HepG2 (cell line): ENCODE measurements around the gene AHCYL2. TPM values are rescaled to one million over a fixed set of nuclear protein-coding genes. Genes with fewer than 3 reads are reported as not detected.

Experiments
- ATAC-seq: fragments of 200-7000 bp; cut with Tn5 transposase; 3 replicates; pipeline ENCODE4 v1.9.1; 2020; ENCODE audit warnings: mild to moderate bottlenecking, moderate library complexity
- BruUV-seq: library from RNA; stranded (reverse); fragments of 400-500 nt; replicated peaks from 2 replicates; lab custom pipeline; 2021; lab: Mats Ljungman, UMichigan
- CTCF ChIA-PET: fragments of 300-600 bp; formaldehyde crosslinking; extraction: SDS; loops from one replicate; lab custom pipeline; 2021; ENCODE audit warnings: low total read pairs, inconsistent platforms, low intra/inter-chr PET ratio; lab: Yijun Ruan, JAX
- POLR2A ChIA-PET: fragments of 350-600 bp; sonication (Branson Sonifier 250); formaldehyde crosslinking; loops from one replicate; lab custom pipeline; 2020; ENCODE audit warnings: antibody characterized with exemption, inconsistent platforms; lab: Yijun Ruan, JAX
- DNase-seq: peaks from one replicate; pipeline ENCODE4 v3.0.0-alpha.2; 2015; ENCODE audit warnings: low spot score
- FAIRE-seq: peaks from 3 replicates; lab custom pipeline; 2011; peaks lifted over from hg19 to GRCh38; lab: Jason Lieb, UNC
- H2AFZ ChIP-seq: one replicate; pipeline ENCODE4 v1.6.1; 2011; ENCODE audit warnings: low read length, inconsistent platforms
- H3K27ac ChIP-seq: fragments of 300-600 bp; 3 replicates; pipeline ENCODE4 v1.8.0; 2011; ENCODE audit warnings: mixed run types, mild to moderate bottlenecking, mixed read lengths, low read length, inconsistent platforms; ENCODE audit not compliant: insufficient read depth; ENCODE audit errors: extremely low read length
- H3K27me3 ChIP-seq, 2 experiments: fragments of 200-600 bp in 1 of 2; 2 replicates in 1 of 2; 3 replicates in 1 of 2; pipeline versions ENCODE4 v1.6.0 to v1.8.0; 2011; ENCODE audit warnings: low read length in 2 of 2, mild to moderate bottlenecking in 2 of 2, moderate library complexity in 2 of 2, inconsistent platforms in 1 of 2; ENCODE audit not compliant: insufficient read depth in 2 of 2, control insufficient read depth in 1 of 2
- H3K36me3 ChIP-seq, 2 experiments: fragments of 200-600 bp in 1 of 2; replicated peaks in 1 of 2; 2 replicates in 1 of 2; 3 replicates in 1 of 2; pipeline versions ENCODE4 v1.5.1 to v1.8.0; 2011; ENCODE audit warnings: low read length in 2 of 2, inconsistent platforms in 1 of 2; ENCODE audit not compliant: insufficient read depth in 2 of 2, control insufficient read depth in 1 of 2
- H3K4me1 ChIP-seq: 2 replicates; pipeline ENCODE4 v1.5.1; 2012; ENCODE audit warnings: low read length, inconsistent platforms; ENCODE audit not compliant: insufficient read depth
- H3K4me2 ChIP-seq: 2 replicates; pipeline ENCODE4 v1.6.0; 2011; ENCODE audit warnings: low read depth, low read length, inconsistent platforms
- H3K4me3 ChIP-seq, 3 experiments: fragments of 200-600 bp in 1 of 3; sonication (generic), shearing (Covaris generic) in 1 of 3; replicated peaks in 1 of 3; 2 replicates each; pipeline ENCODE4 v1.5.1; 2011 to 2016; ENCODE audit warnings: low read length in 3 of 3, inconsistent platforms in 2 of 3, low read depth in 2 of 3, mild to moderate bottlenecking in 2 of 3, control low read depth in 1 of 3, mixed read lengths in 1 of 3; ENCODE audit not compliant: insufficient read depth in 1 of 3
- H3K79me2 ChIP-seq: one replicate; pipeline ENCODE4 v1.6.1; 2011; ENCODE audit warnings: low read length, inconsistent platforms; ENCODE audit not compliant: insufficient read depth
- H3K9ac ChIP-seq: 2 replicates; pipeline ENCODE4 v1.6.0; 2011; ENCODE audit warnings: mild to moderate bottlenecking, low read depth, low read length, inconsistent platforms; ENCODE audit not compliant: insufficient read depth
- H3K9me3 ChIP-seq: 2 replicates; pipeline ENCODE4 v1.5.1; 2012; ENCODE audit warnings: mild to moderate bottlenecking, low read length
- H4K20me1 ChIP-seq: 2 replicates; pipeline ENCODE4 v1.6.0; 2011; ENCODE audit warnings: inconsistent platforms, mild to moderate bottlenecking, low read length, moderate library complexity; ENCODE audit not compliant: insufficient read depth
- DNMT3B ChIP-seq: conservative IDR thresholded peaks from 2 replicates; pipeline ENCODE4 v1.6.1; 2016; ENCODE audit warnings: missing biosample characterization, control low read depth
- HNRNPL ChIP-seq: fragments of 200-400 bp; formaldehyde crosslinking; IDR thresholded peaks from 2 replicates; pipeline ENCODE4 v1.6.1; 2017; ENCODE audit warnings: mild to moderate bottlenecking, low read depth, low read length
- ZNF749 ChIP-seq: sonication (generic); formaldehyde crosslinking; IDR thresholded peaks from 2 replicates; pipeline ENCODE4 v1.8.0; 2022; ENCODE audit warnings: mild to moderate bottlenecking, missing genetic modification reagents, moderate library complexity, borderline replicate concordance
- ZSCAN25 ChIP-seq: sonication (generic); formaldehyde crosslinking; IDR thresholded peaks from 2 replicates; pipeline ENCODE4 v1.8.0; 2022; ENCODE audit warnings: mild to moderate bottlenecking, missing genetic modification reagents
- WGBS: methylation state at CpG from one replicate; pipeline ENCODE4 v1.1.6; 2017; ENCODE audit warnings: low lambda C conversion rate; 5-methylcytosine and 5-hydroxymethylcytosine counted together
- in situ Hi-C: cut with HindIII; loops from 2 replicates; pipeline ENCODE4 v1.10.0; 2017; ENCODE audit warnings: low pct_unique_long_range_greater_than_20kb; ENCODE audit not compliant: extremely low pct_ligation_motif_present
- intact Hi-C: fragments of 100-400 bp; cut with micrococcal nuclease; formaldehyde crosslinking; loops from one replicate; pipeline ENCODE4 v1.10.0; 2022; ENCODE audit not compliant: unreplicated experiment
- polyA plus RNA-seq, 8 experiments: library from polyadenylated mRNA; depleted of rRNA in 3 of 8; stranded (reverse) in 7 of 8; unstranded in 1 of 8; fragments of >200 nt; fragmentation: Illumina TruSeq in 4 of 8; extraction: Trizol in 4 of 8; gene quantifications; 2 replicates each; pipeline versions ENCODE4 v1.2.1 to v1.2.3, GENCODE V29; 2011 to 2016; ENCODE audit warnings: low read depth in 4 of 8, missing spikeins in 1 of 8, mixed read lengths in 1 of 8; ENCODE audit not compliant: insufficient read depth in 1 of 8
- total RNA-seq, 5 experiments: library from RNA; depleted of rRNA; stranded (reverse); fragments of >200 nt; fragmentation: Illumina TruSeq; extraction: Trizol; gene quantifications; 2 replicates each; pipeline ENCODE4 v1.2.3, GENCODE V29; 2016; ENCODE audit warnings: low read depth in 1 of 5
- TF ChIP-seq, protein P1 (sequence below): IDR thresholded peaks from 2 replicates; pipeline ENCODE4 v1.6.1; 2016; ENCODE audit warnings: control low read depth
- TF ChIP-seq, protein P2 (sequence below): sonication (generic); formaldehyde crosslinking; conservative IDR thresholded peaks from 2 replicates; pipeline ENCODE4 v1.8.0; 2022; ENCODE audit warnings: mild to moderate bottlenecking, moderate library complexity, missing genetic modification reagents

AHCYL2 gene
- total and polyA plus RNA-seq, 2 of the 13 experiments (the other 11 are each of a cell fraction or from before 2014, with no cell fraction given) = 9.5 to 14.7 TPM

DNA sequence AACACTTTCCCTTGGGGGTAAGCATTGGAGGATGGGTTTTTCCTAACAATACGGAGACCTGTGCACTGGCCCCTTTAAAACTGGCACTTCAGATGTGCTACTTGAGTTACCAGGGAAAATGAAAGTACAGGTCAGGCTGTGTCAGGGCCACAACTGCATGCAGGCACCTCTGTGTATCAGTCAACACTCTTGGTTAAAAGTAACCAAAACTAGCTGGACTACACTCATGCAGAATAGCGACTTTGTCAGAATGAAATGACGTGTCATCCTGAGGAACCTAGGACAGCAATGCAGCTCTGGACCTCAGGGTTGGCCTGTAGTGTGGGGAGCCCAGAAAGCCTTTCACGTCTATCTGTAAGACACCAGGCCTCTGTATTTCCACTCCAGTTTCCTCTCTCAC, 243.7 kb downstream of the AHCYL2 start:
- in situ Hi-C loops = no loop called here
- FAIRE-seq (no peak), DNase-seq (no peak), ATAC-seq (no peak)
- Histone ChIP-seq H3K4me1 (no peaks in the 10 kb centered on the region), H3K27me3 (no peaks in the 10 kb centered on the region), H3K9me3 (no peaks in the 10 kb centered on the region), H3K27ac (no peak overlapping the region), H3K4me3 (no peak overlapping the region), H3K4me2 (no peak overlapping the region), H4K20me1 (no peaks in the 10 kb centered on the region), H2AFZ (no peak overlapping the region), H3K9ac (no peak overlapping the region), H3K36me3 (peaks cover 0 to 4% of the 10 kb centered on the region in 2 experiments; a peak in 1 of 5 replicates)
- intact Hi-C loops = no loop called here
- 96% methylated on average over 4 of the region's 4 CpGs for WGBS
- CTCF ChIA-PET = no interaction called here
- POLR2A ChIA-PET = no interaction called here
- TF ChIP-seq ZSCAN25 (CRISPR knock-in tag) (no peak), HNRNPL (no peak), ZNF749 (CRISPR knock-in tag) (no peak), DNMT3B (CRISPR knock-in tag) (no peak)
- TF ChIP-seq, protein P1, sequence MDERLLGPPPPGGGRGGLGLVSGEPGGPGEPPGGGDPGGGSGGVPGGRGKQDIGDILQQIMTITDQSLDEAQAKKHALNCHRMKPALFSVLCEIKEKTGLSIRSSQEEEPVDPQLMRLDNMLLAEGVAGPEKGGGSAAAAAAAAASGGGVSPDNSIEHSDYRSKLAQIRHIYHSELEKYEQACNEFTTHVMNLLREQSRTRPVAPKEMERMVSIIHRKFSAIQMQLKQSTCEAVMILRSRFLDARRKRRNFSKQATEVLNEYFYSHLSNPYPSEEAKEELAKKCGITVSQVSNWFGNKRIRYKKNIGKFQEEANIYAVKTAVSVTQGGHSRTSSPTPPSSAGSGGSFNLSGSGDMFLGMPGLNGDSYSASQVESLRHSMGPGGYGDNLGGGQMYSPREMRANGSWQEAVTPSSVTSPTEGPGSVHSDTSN (CRISPR knock-in tag) = no peak
- TF ChIP-seq, protein P2, sequence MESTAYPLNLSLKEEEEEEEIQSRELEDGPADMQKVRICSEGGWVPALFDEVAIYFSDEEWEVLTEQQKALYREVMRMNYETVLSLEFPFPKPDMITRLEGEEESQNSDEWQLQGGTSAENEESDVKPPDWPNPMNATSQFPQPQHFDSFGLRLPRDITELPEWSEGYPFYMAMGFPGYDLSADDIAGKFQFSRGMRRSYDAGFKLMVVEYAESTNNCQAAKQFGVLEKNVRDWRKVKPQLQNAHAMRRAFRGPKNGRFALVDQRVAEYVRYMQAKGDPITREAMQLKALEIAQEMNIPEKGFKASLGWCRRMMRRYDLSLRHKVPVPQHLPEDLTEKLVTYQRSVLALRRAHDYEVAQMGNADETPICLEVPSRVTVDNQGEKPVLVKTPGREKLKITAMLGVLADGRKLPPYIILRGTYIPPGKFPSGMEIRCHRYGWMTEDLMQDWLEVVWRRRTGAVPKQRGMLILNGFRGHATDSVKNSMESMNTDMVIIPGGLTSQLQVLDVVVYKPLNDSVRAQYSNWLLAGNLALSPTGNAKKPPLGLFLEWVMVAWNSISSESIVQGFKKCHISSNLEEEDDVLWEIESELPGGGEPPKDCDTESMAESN = no peak
- TF ChIP-seq, all 625 proteins: peak for 0
- H3K79me2 ChIP-seq = no peaks in the 10 kb centered on the region
- BruUV-seq = no TSS peak
